ENCODE measurements around the gene GPR156.
"Not testable (repeated sequence)": the region's sequence is repeated elsewhere in the genome, so short reads cannot be mapped to it uniquely, and the experiment has no call there.

GPR156 gene

GRCh38 chr3:120160050-120160449 is 125.0 kb downstream of the GPR156 start:
- ATAC-seq (no peak), DNase-seq (no peak)

DNA sequence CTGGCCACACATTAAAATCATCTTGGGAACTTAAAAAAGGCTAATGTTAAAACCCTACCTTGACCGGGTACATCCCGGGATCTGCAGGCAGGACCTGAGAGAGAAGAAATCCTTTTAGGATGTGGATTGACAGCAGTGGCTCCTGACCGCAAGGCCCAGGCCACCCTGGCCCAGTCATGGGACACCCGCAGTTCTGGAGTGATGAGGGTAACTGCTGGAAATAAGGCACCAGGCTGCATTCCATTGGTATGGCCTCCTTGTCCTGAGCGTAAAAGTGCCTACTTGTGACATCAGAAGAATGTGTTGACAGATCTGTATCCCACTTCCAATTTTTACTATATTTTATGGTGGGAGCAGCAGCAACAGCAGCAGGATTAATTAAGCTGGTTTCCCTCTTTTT is 127.3 kb downstream of the GPR156 start:
- DNase-seq = no peak
- ATAC-seq = no peak

GRCh38 chr3:120157113-120157512 is 127.9 kb downstream of the GPR156 start:
- ATAC-seq = no peak
- DNase-seq = no peak

DNA sequence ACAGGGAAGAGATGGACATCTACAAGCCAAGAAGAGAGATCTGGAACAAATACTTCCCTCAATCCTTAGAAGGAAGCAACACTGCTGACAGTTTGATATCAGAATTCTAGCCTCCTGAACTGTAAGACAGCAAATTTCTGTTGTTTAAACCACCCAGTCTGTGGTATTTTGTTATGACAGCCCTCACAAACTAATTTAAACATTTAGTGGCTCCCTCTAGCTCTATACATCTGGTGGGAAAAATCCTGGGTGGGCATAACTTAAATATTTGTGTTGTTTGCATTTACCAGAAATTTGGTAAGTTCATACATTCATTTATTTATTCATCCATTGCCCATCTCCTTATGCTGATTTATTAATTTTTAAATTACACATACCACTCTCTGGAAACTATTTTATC is 128.3 kb downstream of the GPR156 start:
- ATAC-seq = no peak
- DNase-seq = no peak

DNA sequence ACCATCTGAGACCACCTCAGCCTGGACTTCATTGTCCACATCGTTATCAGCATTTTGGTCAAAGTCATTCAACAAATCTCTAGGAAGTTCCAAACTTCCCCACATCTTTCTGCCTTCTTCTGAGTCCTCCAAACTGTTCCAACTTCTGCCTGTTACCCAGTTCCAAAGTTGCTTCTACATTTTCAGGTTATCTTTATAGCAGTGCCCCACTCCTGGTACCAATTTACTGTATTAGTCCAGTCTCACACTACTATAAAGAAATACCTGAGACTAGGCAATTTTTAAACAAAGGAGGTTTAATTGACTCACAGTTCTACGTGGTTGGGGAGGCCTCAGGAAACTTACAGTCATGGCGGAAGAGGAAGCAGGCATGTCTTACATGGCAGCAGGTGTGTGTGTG is 129.3 kb downstream of the GPR156 start:
- not testable (repeated sequence) for ATAC-seq

DNA sequence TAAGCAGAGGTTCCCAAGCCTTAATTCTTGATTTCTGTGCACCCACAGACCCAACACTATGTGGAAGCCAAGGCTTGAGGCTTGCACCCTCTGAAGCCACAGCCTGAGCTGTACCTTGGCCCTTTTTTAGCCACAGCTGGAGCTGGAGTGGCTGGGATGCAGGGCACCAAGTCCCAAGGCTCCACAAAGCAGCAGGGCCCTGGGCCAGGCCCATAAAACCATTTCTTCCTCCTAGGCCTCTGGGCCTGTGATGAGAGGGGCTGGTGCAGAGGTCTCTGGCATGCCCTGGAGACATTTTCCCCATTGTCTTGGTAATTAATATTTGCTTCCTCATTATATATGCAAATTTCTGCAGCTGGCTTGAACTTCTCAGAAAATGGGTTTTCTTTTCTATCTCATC is 129.9 kb downstream of the GPR156 start:
- ATAC-seq (no peak), DNase-seq (no peak)

More for the DNA sequence above, 129.3 kb downstream of the GPR156 start:
- DNase-seq = not testable (repeated sequence)

GRCh38 chr3:120153294-120153693 is 131.7 kb downstream of the GPR156 start:
- no peak for DNase-seq
- no peak for ATAC-seq

DNA sequence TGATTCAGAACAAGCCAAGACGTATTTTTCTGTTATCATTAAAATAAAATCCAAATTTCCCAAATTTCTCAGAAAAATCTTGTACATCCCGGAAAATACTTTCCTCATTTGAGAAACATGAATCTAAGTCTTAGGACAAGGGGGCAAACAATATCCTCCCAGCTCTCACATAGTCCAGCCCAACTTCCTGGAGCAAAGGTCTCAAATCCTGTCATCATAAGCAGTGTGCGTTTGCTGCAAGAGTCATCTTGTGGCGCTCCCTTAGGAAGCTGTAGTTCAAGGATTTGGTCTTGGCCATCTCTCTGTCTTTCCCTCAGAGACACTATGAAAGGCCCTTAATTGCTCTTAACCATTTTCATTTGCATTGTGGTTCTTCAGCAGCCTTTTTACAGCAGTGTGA is 133.2 kb downstream of the GPR156 start:
- no peak for ATAC-seq

GRCh38 chr3:120148187-120148949 is 136.7 kb downstream of the GPR156 start:
- DNase-seq = no peak
- ATAC-seq = no peak

More for the DNA sequence above, 133.2 kb downstream of the GPR156 start:
- no peak for DNase-seq

GRCh38 chr3:120147072-120147871 is 137.8 kb downstream of the GPR156 start:
- ATAC-seq = peak; percentile 60
- peak; percentile 37 for DNase-seq

DNA sequence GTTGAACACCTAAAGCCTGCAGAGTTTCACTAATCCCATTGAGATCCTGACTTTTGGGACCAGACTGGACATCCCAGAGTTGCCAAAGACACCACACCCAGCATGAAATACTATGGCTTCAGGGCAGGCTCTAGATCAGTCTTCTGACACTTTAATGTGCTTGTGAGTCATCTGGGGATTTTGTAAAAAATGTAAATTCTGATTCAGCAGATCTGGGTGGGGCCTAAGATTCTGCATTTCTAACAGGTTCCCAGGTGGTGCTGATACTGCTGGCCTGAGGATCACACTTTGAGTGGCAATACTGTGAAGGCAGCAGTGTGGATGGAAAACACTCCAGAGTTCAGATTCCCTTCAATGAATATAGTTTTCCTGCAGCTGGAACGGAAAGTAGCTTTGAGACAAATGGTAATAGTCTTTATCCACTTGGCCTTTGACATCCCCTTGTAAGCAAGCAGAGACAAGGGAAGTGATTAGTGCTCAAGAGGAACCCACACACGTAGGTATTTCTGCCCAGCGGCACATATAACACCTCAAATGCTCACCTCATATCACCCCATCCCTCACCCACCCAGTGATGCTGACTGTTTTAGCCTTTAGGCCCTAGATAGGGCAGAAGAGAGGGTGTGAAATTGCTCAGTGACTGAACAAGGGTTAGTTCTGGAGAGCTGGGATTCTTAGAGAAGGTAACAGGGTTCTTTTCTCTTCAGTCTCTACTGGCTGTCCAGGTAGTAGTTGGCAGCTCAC is 139.3 kb downstream of the GPR156 start:
- ATAC-seq (peak; percentile 79), DNase-seq (no peak)

- DNase-seq = no peak
- no peak for ATAC-seq
Measured at GRCh38 chr3:120144267-120144666, 140.8 kb downstream of the GPR156 start.

DNA sequence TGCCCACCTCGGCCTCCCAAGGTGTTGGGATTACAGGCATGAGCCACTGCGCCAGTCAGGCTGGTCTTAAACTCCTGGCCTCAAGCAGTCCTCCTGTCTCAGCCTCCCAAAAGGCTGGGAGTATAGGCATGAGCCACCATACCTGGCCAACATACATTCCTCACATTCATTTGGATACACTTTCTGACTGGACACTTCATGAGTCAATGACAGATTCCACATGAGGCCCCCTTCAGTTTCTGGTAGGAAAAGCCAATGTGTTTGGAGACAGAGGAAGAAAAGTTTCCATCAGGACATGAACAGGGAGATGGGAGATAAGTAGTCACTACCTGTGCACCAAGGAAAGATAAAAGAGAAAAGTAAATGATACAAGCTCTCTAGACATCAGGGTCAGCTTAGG is 141.3 kb downstream of the GPR156 start:
- ATAC-seq = no peak
- no peak for DNase-seq

DNA sequence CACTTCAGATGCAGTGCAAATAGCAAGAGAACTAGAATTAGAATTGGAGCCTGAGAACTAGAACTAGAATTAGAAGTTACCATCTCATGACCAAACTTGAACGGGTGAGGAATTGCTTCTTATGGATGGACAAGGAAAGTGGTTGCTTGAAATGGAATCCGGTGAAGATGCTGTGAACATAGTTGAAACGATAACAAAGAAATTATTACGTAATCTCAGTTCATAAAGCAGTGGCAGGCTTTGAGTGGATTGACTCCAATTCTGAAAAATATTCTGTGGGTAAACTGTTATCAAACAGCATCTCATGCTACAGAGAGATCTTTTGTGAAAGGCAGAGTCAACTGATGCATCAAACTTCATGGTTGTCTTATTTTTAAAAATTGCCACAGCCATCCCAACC is 142.8 kb downstream of the GPR156 start:
- ATAC-seq (no peak), DNase-seq (no peak)

GRCh38 chr3:120140098-120140742 is 144.8 kb downstream of the GPR156 start:
- ATAC-seq = no peak

GRCh38 chr3:120139140-120139539 is 145.9 kb downstream of the GPR156 start:
- DNase-seq (no peak), ATAC-seq (no peak)

More at GRCh38 chr3:120140098-120140742, 144.8 kb downstream of the GPR156 start:
- no peak for DNase-seq

- DNase-seq (no peak), ATAC-seq (no peak)
Measured at GRCh38 chr3:120137548-120137947, 147.5 kb downstream of the GPR156 start.

- ATAC-seq (no peak), DNase-seq (no peak)
Measured at GRCh38 chr3:120130656-120131055, 154.4 kb downstream of the GPR156 start.

DNA sequence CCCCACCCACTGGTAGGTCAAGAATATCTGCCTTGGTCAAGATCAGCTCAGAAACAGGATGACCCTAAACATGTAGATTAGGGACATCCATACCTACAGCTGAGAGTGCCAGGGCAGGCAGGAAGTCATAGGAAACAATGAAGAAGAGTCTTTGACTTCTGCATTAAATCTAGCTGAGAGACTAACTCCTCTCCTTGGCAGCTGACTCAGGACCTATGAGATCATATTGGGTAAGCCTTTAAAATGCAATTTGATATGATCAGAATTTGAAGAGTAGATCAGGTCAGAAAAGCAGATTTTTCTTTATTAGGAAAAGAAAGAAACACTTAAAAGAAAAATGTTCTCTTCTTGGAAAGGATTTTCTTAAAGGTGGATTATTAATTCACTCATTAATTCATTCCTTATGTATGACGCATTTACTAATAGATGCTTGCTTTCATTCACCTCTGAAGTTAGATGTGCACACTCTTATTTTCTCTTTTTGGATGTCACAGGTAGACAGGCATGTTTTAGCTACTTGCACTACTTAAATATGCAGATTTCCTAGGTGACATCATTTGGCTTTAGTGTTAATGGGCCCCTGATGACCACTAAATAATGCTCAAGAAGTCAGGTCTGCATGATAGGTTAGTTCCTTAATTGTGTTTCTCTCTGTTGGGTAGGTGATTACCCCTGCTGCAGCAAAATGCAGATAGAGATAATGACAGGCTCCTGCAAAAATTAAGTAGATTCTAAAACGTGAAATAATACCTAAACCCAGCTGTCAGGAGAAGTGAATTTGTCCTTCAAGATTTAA is 155.1 kb downstream of the GPR156 start:
- ATAC-seq (no peak), DNase-seq (no peak)

DNA sequence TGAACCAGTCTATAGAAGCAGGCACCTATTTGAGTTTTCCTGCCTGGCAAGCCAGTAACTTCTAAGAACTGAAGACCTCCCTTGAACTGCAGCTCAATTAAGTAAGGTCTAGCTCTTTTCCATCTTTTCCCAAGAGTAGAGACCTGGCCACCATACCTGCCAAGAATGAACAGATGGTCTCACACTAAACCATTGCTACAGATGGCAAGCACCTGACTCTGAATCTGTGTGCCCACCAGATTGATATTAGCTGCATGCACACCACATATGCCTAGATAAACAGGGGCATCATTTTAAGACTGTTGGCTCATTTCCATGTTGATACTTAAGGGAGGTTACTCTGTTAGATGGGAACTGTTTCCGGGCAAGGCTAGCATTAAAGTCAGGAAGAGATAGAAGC is 156.0 kb downstream of the GPR156 start:
- no peak for ATAC-seq
- no peak for DNase-seq

DNA sequence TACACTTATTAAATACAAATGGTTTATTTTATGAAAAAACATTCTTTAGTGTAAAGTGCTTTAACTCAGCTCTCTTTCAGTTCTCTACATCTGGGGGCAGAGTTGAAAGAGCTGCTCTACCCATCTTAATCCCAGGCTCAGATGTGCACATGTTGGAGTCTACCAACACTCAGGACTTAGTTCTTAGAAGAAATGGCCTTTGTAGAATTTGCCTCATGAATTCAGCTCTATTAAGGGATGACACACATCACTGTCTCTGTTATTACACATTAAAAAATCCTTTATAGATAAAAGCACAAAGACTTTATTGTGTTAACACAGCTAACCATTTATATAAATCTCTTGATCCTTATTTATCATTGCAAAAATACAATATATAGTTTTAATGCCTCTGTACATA is 159.0 kb downstream of the GPR156 start:
- no peak for ATAC-seq
- no peak for DNase-seq

Measured in stimulated activated naive CD8-positive, alpha-beta T cell treated with anti-CD3 and anti-CD28 coated beads, Interleukin-15, Interleukin-2, amounts not matched to agents 100 U/mL and 50 U/mL, for 24 hours (primary cell).